ENCODE results near the gene TENT5C.

Gene TENT5C

GRCh38 chr1:117669572-117669971 is 63.7 kb downstream of the TENT5C start:
- no peak overlapping the region for H3K4me3 ChIP-seq (ENCODE audit: low read depth, low read length)
- DNase-seq (ENCODE audit: low read depth) = no peak
- TF ChIP-seq POLR2A (IDR thresholded peaks at IDR 0.05; ENCODE audit: extremely low read depth, insufficient read length) = no peak

GRCh38 chr1:117670976-117671780 is 65.3 kb downstream of the TENT5C start:
- no peak for TF ChIP-seq POLR2A (IDR thresholded peaks at IDR 0.05; ENCODE audit: extremely low read depth, insufficient read length)
- no peak for TF ChIP-seq MAX (IDR thresholded peaks at IDR 0.05; ENCODE audit: low read depth, low read length)
- TF ChIP-seq MYC (IDR thresholded peaks at IDR 0.05; ENCODE audit: low read depth, low read length) = no peak
- TF ChIP-seq CTCF (IDR thresholded peaks at IDR 0.05; ENCODE audit: low read depth, low read length) = no peak
- no peak for DNase-seq (ENCODE audit: low read depth)
- H3K4me3 ChIP-seq (ENCODE audit: low read depth, low read length) = no peak overlapping the region

GRCh38 chr1:117671781-117672501 is 66.1 kb downstream of the TENT5C start:
- DNase-seq (ENCODE audit: low read depth) = peak; percentile 31
- TF ChIP-seq CTCF (IDR thresholded peaks at IDR 0.05; ENCODE audit: low read depth, low read length) (no peak), MYC (IDR thresholded peaks at IDR 0.05; ENCODE audit: low read depth, low read length) (no peak), POLR2A (IDR thresholded peaks at IDR 0.05; ENCODE audit: extremely low read depth, insufficient read length) (no peak), MAX (IDR thresholded peaks at IDR 0.05; ENCODE audit: low read depth, low read length) (no peak)
- no peak overlapping the region for H3K4me3 ChIP-seq (ENCODE audit: low read depth, low read length)

- no peak for DNase-seq (ENCODE audit: low read depth)
- TF ChIP-seq POLR2A (IDR thresholded peaks at IDR 0.05; ENCODE audit: extremely low read depth, insufficient read length) (no peak), MYC (IDR thresholded peaks at IDR 0.05; ENCODE audit: low read depth, low read length) (no peak)
- H3K4me3 ChIP-seq (ENCODE audit: low read depth, low read length) = no peak overlapping the region
Observed at GRCh38 chr1:117672756-117673155, 66.9 kb downstream of the TENT5C start.

- peak; percentile 37 for DNase-seq (ENCODE audit: low read depth)
- TF ChIP-seq MYC (IDR thresholded peaks at IDR 0.05; ENCODE audit: low read depth, low read length) (no peak), MAX (IDR thresholded peaks at IDR 0.05; ENCODE audit: low read depth, low read length) (no peak), POLR2A (IDR thresholded peaks at IDR 0.05; ENCODE audit: extremely low read depth, insufficient read length) (no peak), CTCF (IDR thresholded peaks at IDR 0.05; ENCODE audit: low read depth, low read length) (no peak)
- H3K4me3 ChIP-seq (ENCODE audit: low read depth, low read length) = no peak overlapping the region
Observed at GRCh38 chr1:117673405-117673804, 67.6 kb downstream of the TENT5C start.

GRCh38 chr1:117674521-117675400 is 68.9 kb downstream of the TENT5C start:
- no peak overlapping the region for H3K4me3 ChIP-seq (ENCODE audit: low read depth, low read length)
- DNase-seq (ENCODE audit: low read depth) = peak; percentile 73
- TF ChIP-seq POLR2A (IDR thresholded peaks at IDR 0.05; ENCODE audit: extremely low read depth, insufficient read length) = no peak
- TF ChIP-seq CTCF (IDR thresholded peaks at IDR 0.05; ENCODE audit: low read depth, low read length) = peak; percentile 65
- no peak for TF ChIP-seq MAX (IDR thresholded peaks at IDR 0.05; ENCODE audit: low read depth, low read length)

Data from NB4 (cell line).